Measurements from ENCODE around the gene KRT5.

Gene KRT5

DNA sequence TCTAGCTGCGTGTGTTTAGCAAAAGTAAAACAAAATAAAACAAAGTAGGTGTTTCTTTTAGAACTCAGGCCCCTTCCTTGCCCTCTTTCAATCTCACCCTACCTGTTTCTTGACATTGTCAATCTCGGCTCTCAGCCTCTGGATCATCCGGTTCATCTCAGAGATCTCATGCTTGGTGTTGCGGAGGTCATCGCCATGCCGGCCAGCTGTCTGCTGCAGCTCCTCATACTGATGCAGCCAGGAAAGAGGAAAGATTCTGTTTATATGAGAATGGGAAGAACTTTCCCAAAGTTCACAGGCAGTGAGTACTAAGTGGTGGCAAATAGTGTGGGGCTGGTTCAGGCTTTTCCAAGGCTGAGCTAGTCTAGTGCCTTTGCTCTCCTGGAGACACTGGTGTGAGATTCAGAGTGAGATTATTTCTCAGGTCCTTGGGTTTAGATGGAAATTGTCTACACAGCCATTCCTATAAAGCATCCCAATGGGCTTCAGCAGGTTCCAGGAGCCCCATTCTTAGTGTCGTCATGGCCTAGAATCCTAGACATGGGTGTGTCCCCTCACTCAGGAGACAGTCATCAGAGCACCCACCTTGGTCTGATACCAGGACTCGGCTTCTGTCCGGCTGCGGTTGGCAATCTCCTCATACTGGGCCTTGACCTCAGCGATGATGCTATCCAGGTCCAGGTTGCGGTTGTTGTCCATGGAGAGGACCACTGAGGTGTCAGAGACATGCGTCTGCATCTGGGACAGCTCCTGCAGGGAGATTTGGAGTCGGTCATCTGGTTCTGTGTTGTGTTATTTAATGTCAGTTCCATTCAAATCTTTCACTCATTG is 3.0 kb downstream of the KRT5 start:
- no peak for DNase-seq
- Histone ChIP-seq H3K9me3 (ENCODE audit: severe bottlenecking) (no peaks in the 10 kb centered on the region), H3K36me3 (no peaks in the 10 kb centered on the region), H3K4me3 (ENCODE audit: low read depth, low read length) (no peak overlapping the region), H3K27ac (no peak overlapping the region), H3K27me3 (ENCODE audit: insufficient read depth, low read depth, severe bottlenecking) (peaks cover 94% of the 10 kb centered on the region)
- TF ChIP-seq, protein P1, sequence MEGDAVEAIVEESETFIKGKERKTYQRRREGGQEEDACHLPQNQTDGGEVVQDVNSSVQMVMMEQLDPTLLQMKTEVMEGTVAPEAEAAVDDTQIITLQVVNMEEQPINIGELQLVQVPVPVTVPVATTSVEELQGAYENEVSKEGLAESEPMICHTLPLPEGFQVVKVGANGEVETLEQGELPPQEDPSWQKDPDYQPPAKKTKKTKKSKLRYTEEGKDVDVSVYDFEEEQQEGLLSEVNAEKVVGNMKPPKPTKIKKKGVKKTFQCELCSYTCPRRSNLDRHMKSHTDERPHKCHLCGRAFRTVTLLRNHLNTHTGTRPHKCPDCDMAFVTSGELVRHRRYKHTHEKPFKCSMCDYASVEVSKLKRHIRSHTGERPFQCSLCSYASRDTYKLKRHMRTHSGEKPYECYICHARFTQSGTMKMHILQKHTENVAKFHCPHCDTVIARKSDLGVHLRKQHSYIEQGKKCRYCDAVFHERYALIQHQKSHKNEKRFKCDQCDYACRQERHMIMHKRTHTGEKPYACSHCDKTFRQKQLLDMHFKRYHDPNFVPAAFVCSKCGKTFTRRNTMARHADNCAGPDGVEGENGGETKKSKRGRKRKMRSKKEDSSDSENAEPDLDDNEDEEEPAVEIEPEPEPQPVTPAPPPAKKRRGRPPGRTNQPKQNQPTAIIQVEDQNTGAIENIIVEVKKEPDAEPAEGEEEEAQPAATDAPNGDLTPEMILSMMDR (IDR thresholded peaks at IDR 0.05; ENCODE audit: low read depth, low read length) = no peak

GRCh38 chr12:52515927-52516831 is 4.0 kb downstream of the KRT5 start:
- H3K36me3 ChIP-seq = no peaks in the 10 kb centered on the region
- H3K27me3 ChIP-seq (ENCODE audit: insufficient read depth, low read depth, severe bottlenecking) = peaks cover 95% of the 10 kb centered on the region
- H3K27ac ChIP-seq = no peak overlapping the region
- DNase-seq = no peak
- TF ChIP-seq, protein P1 (IDR thresholded peaks at IDR 0.05; ENCODE audit: low read depth, low read length) = no peak
- H3K4me3 ChIP-seq (ENCODE audit: low read depth, low read length) = no peak overlapping the region
- H3K9me3 ChIP-seq (ENCODE audit: severe bottlenecking) = peaks cover 4% of the 10 kb centered on the region

GRCh38 chr12:52515319-52515646 is 4.9 kb downstream of the KRT5 start:
- TF ChIP-seq, protein P1 (IDR thresholded peaks at IDR 0.05; ENCODE audit: low read depth, low read length) = no peak

DNA sequence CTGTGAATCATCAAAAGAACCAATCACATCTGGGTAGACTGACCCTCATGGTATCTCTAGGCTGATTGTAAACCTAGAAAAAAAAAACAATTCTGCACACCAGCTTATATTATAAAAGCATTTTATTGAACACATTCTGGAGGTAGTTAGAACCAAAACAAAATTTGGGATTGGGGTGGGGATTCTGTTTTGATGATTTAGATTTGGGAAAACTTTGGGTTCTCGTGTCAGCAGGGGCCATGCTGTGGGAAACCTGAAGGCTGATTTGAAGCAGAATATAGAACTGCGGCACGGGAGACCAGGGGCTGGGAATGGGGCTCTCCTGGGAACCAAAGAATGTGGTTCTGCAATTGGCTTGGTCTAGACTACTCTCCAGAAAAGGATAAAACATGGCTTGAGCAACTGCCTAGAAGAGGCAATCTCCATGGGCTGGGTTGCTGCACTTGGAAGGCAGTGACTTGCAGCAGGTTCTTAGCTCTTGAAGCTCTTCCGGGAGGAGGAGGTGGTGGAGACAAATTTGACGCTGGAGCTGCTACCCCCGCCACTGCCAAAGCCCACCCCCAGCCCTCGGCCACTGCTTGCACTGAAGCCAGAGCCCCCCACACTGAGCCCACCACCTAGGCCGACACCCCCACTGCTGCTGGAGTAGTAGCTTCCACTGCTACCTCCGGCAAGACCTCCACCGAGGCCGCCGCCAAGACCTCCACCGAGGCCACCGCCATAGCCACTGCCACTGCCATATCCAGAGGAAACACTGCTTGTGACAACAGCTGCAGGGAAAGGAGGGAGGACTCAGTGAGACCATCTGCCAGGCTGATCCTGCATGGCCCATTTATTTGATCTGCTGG is 5.5 kb downstream of the KRT5 start:
- no peaks in the 10 kb centered on the region for H3K36me3 ChIP-seq
- H3K9me3 ChIP-seq (ENCODE audit: severe bottlenecking) = peaks cover 11% of the 10 kb centered on the region
- TF ChIP-seq, protein P1 (IDR thresholded peaks at IDR 0.05; ENCODE audit: low read depth, low read length) = no peak
- peaks cover 91% of the 10 kb centered on the region for H3K27me3 ChIP-seq (ENCODE audit: insufficient read depth, low read depth, severe bottlenecking)
- DNase-seq = no peak
- H3K4me3 ChIP-seq (ENCODE audit: low read depth, low read length) = no peak overlapping the region
- no peak overlapping the region for H3K27ac ChIP-seq

More at GRCh38 chr12:52515319-52515646, 4.9 kb downstream of the KRT5 start:
- Histone ChIP-seq H3K4me3 (ENCODE audit: low read depth, low read length) (no peak overlapping the region), H3K36me3 (no peaks in the 10 kb centered on the region), H3K9me3 (ENCODE audit: severe bottlenecking) (peaks cover 10% of the 10 kb centered on the region), H3K27me3 (ENCODE audit: insufficient read depth, low read depth, severe bottlenecking) (peaks cover 91% of the 10 kb centered on the region), H3K27ac (no peak overlapping the region)
- DNase-seq = no peak

DNA sequence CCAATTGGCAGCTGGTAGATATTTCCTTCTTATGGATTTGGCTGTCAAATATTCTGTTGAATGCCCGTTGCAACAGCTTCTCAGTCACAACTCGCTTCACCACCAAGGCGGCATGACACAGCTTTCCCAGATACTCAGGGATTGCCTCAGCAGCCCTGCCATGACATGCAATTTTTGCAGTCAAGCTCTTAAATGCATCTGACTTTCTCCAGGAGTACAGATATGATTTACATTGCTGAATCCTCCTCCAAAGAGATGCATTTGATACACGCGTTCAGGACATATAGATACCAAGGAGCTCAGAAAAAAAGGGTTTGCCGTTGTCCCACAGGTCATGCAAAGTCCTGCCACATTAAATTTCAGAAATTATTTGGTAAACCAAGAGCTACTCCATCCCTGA is 6.5 kb downstream of the KRT5 start:
- Histone ChIP-seq H3K9me3 (ENCODE audit: severe bottlenecking) (peaks cover 11% of the 10 kb centered on the region), H3K4me3 (ENCODE audit: low read depth, low read length) (no peak overlapping the region), H3K27ac (no peak overlapping the region), H3K36me3 (no peaks in the 10 kb centered on the region), H3K27me3 (ENCODE audit: insufficient read depth, low read depth, severe bottlenecking) (peaks cover 83% of the 10 kb centered on the region)
- TF ChIP-seq, protein P1 (IDR thresholded peaks at IDR 0.05; ENCODE audit: low read depth, low read length) = no peak
- DNase-seq = no peak

All from WERI-Rb-1 (cell line).